ENCODE results near the gene RNF166.
A peak's percentile ranks its signal among the peaks of the same experiment; 100 is the strongest.

Gene RNF166

GRCh38 chr16:88739139-88739976 is 33.1 kb upstream of the RNF166 start:
- DNase-seq (ENCODE audit: low spot score), result no peak

GRCh38 chr16:88738151-88739084 is 32.2 kb upstream of the RNF166 start:
- no peak for DNase-seq (ENCODE audit: low spot score)

- DNase-seq (ENCODE audit: low spot score), result peak; percentile 80
Observed at GRCh38 chr16:88737298-88738150, 31.3 kb upstream of the RNF166 start.

- no peak for DNase-seq (ENCODE audit: low spot score)
Observed at GRCh38 chr16:88736496-88736895, 30.3 kb upstream of the RNF166 start.

- no peak for DNase-seq (ENCODE audit: low spot score)
Observed at GRCh38 chr16:88736088-88736487, 29.9 kb upstream of the RNF166 start.

GRCh38 chr16:88735616-88736015 is 29.4 kb upstream of the RNF166 start:
- DNase-seq (ENCODE audit: low spot score), result no peak

- no peak for DNase-seq (ENCODE audit: low spot score)
Observed at GRCh38 chr16:88735121-88735520, 28.9 kb upstream of the RNF166 start.

- no peak for DNase-seq (ENCODE audit: low spot score)
Observed at GRCh38 chr16:88734361-88734728, 28.1 kb upstream of the RNF166 start.

GRCh38 chr16:88733630-88734360 is 27.6 kb upstream of the RNF166 start:
- DNase-seq (ENCODE audit: low spot score), result no peak

- DNase-seq (ENCODE audit: low spot score), result no peak
Observed at GRCh38 chr16:88732961-88733294, 26.7 kb upstream of the RNF166 start.

- DNase-seq (ENCODE audit: low spot score), result no peak
Observed at GRCh38 chr16:88732172-88732960, 26.2 kb upstream of the RNF166 start.

GRCh38 chr16:88731699-88732098 is 25.5 kb upstream of the RNF166 start:
- DNase-seq (ENCODE audit: low spot score), result peak; percentile 52

- no peak for DNase-seq (ENCODE audit: low spot score)
Observed at GRCh38 chr16:88730632-88731607, 24.7 kb upstream of the RNF166 start.

GRCh38 chr16:88727871-88728270 is 21.7 kb upstream of the RNF166 start:
- DNase-seq (ENCODE audit: low spot score), result no peak

- no peak for DNase-seq (ENCODE audit: low spot score)
Observed at GRCh38 chr16:88726981-88727380, 20.8 kb upstream of the RNF166 start.

- no peak for DNase-seq (ENCODE audit: low spot score)
Observed at GRCh38 chr16:88726408-88726749, 20.2 kb upstream of the RNF166 start.

- no peak for DNase-seq (ENCODE audit: low spot score)
Observed at GRCh38 chr16:88725609-88726407, 19.6 kb upstream of the RNF166 start.

GRCh38 chr16:88724855-88725555 is 18.8 kb upstream of the RNF166 start:
- no peak for DNase-seq (ENCODE audit: low spot score)
